ENCODE data around the gene SUGCT. TPM values are rescaled to one million over a fixed set of nuclear protein-coding genes. Genes with fewer than 3 reads are reported as not detected.

Gene SUGCT
- total and polyA plus RNA-seq, 8 donors, result 2.0 to 4.2 (median 2.9) TPM

- H3K27me3 ChIP-seq, result no peaks in the 10 kb centered on the region
- no peak for TF ChIP-seq CTCF (IDR thresholded peaks at IDR 0.05)
- no peaks in the 10 kb centered on the region for H3K36me3 ChIP-seq
- intact Hi-C loops (cut with DNase I), result no loop called here
- H3K4me1 ChIP-seq, result no peaks in the 10 kb centered on the region
- H3K9me3 ChIP-seq, result no peaks in the 10 kb centered on the region
- no peak overlapping the region for H3K4me3 ChIP-seq
- DNase-seq (no peak), ATAC-seq (no peak)
- H3K27ac ChIP-seq, result no peak overlapping the region
These were observed 141.3 kb downstream of the SUGCT start for GRCh38 chr7:40276061-40276460.

- no peak overlapping the region for H3K27ac ChIP-seq
- H3K4me3 ChIP-seq, result no peak overlapping the region
- intact Hi-C loops (cut with DNase I), result no loop called here
- no peaks in the 10 kb centered on the region for H3K36me3 ChIP-seq
- no peak for DNase-seq
- no peak for ATAC-seq
- no peak for TF ChIP-seq CTCF (IDR thresholded peaks at IDR 0.05)
- no peaks in the 10 kb centered on the region for H3K4me1 ChIP-seq
- no peaks in the 10 kb centered on the region for H3K27me3 ChIP-seq
- peaks cover 0 to 7% of the 10 kb centered on the region in 2 donors for H3K9me3 ChIP-seq
These were observed 145.2 kb downstream of the SUGCT start for GRCh38 chr7:40279991-40280390.

- intact Hi-C loops (cut with DNase I), result no loop called here
- DNase-seq (peak in 1 of 4 donors; percentile 3), ATAC-seq (no peak)
- Histone ChIP-seq H3K27me3 (no peaks in the 10 kb centered on the region), H3K4me1 (no peaks in the 10 kb centered on the region), H3K27ac (no peak overlapping the region), H3K4me3 (no peak overlapping the region), H3K9me3 (peaks cover 0 to 7% of the 10 kb centered on the region in 2 donors), H3K36me3 (no peaks in the 10 kb centered on the region)
- no peak for TF ChIP-seq CTCF (IDR thresholded peaks at IDR 0.05)
These were observed 148.1 kb downstream of the SUGCT start for GRCh38 chr7:40282858-40283257.

- no peak overlapping the region for H3K4me3 ChIP-seq
- intact Hi-C loops (cut with DNase I), result no loop called here
- no peak for TF ChIP-seq CTCF (IDR thresholded peaks at IDR 0.05)
- DNase-seq, result no peak
- no peaks in the 10 kb centered on the region for H3K36me3 ChIP-seq
- H3K9me3 ChIP-seq, result peaks cover 0 to 7% of the 10 kb centered on the region in 2 donors
- ATAC-seq, result no peak
- H3K27ac ChIP-seq, result no peak overlapping the region
- H3K4me1 ChIP-seq, result no peaks in the 10 kb centered on the region
- H3K27me3 ChIP-seq, result no peaks in the 10 kb centered on the region
These were observed 148.6 kb downstream of the SUGCT start for GRCh38 chr7:40283391-40283790.

GRCh38 chr7:40288827-40289226 is 154.0 kb downstream of the SUGCT start:
- intact Hi-C loops (cut with DNase I), result no loop called here
- Histone ChIP-seq H3K36me3 (no peaks in the 10 kb centered on the region), H3K4me3 (no peak overlapping the region), H3K9me3 (no peaks in the 10 kb centered on the region), H3K27ac (no peak overlapping the region), H3K4me1 (no peaks in the 10 kb centered on the region), H3K27me3 (no peaks in the 10 kb centered on the region)
- TF ChIP-seq CTCF (IDR thresholded peaks at IDR 0.05), result no peak
- DNase-seq (no peak), ATAC-seq (no peak)

Measured in left lung (tissue), 10 donors.